ENCODE results near the gene PAH. TPM values are rescaled to one million over a fixed set of nuclear protein-coding genes. Genes with fewer than 3 reads are reported as not detected.

PAH gene
- total and polyA plus RNA-seq, 2 of the 13 experiments (the other 11 are each of a cell fraction or from before 2014, with no cell fraction given): 192 to 451 TPM

- H3K27me3 ChIP-seq (ENCODE audit: control insufficient read depth in 1 of 2, insufficient read depth in 2 of 2, low read length in 2 of 2): no peaks in the 10 kb centered on the region
- no peak overlapping the region for H3K4me3 ChIP-seq (replicated peaks in 1 of 3; ENCODE audit: insufficient read depth in 1 of 3, low read depth in 2 of 3, low read length in 3 of 3)
- FAIRE-seq (no peak), DNase-seq (ENCODE audit: low spot score) (no peak), ATAC-seq (peak; percentile 89)
- no peaks in the 10 kb centered on the region for H3K9me3 ChIP-seq (ENCODE audit: low read length)
- intact Hi-C loops (cut with micrococcal nuclease; ENCODE audit: unreplicated experiment) (no loop called here), in situ Hi-C loops (cut with HindIII; ENCODE audit: extremely low pct_ligation_motif_present, low pct_unique_long_range_greater_than_20kb) (no loop called here)
- no peak overlapping the region for H2AFZ ChIP-seq (ENCODE audit: low read length)
- 55% methylated on average over 10 of the region's 10 CpGs for WGBS (ENCODE audit: low lambda C conversion rate)
- H3K4me1 ChIP-seq (ENCODE audit: insufficient read depth, low read length): peaks cover 16% of the 10 kb centered on the region
- ChIA-PET POLR2A (no interaction called here), CTCF (ENCODE audit: low intra/inter-chr PET ratio, low total read pairs) (no interaction called here)
- H3K9ac ChIP-seq (ENCODE audit: insufficient read depth, low read depth, low read length): no peak overlapping the region
- H4K20me1 ChIP-seq (ENCODE audit: insufficient read depth, low read length): no peaks in the 10 kb centered on the region
- no peak overlapping the region for H3K27ac ChIP-seq (ENCODE audit: extremely low read length, insufficient read depth, low read length)
- peak overlapping the region; percentile 47; the same call in 1 of the 2 replicates for H3K4me2 ChIP-seq (ENCODE audit: low read depth, low read length)
- no TSS peak for BruUV-seq (replicated peaks)
- no peaks in the 10 kb centered on the region for H3K79me2 ChIP-seq (ENCODE audit: insufficient read depth, low read length)
- peaks cover 0 to 1% of the 10 kb centered on the region in 2 experiments; a peak in 1 of 5 replicates for H3K36me3 ChIP-seq (replicated peaks in 1 of 2; ENCODE audit: control insufficient read depth in 1 of 2, insufficient read depth in 2 of 2, low read length in 2 of 2)
- no peak for TF ChIP-seq U2AF1 (optimal IDR thresholded peaks at IDR 0.05; ENCODE audit: low read depth, low read length)
- no peak for TF ChIP-seq HNRNPH1 (optimal IDR thresholded peaks at IDR 0.05; ENCODE audit: low read depth, low read length)
- no peak for TF ChIP-seq TOE1 (CRISPR knock-in tag; IDR thresholded peaks at IDR 0.05)
- TF ChIP-seq TGIF2 (CRISPR knock-in tag; IDR thresholded peaks at IDR 0.05): peak; percentile 37; the same call in 1 of the 2 replicates
- TF ChIP-seq NR2F6 (IDR thresholded peaks at IDR 0.05): no peak
- TF ChIP-seq NR2F6 (CRISPR knock-in tag; IDR thresholded peaks at IDR 0.05): no peak
- TF ChIP-seq ZNF75D (CRISPR knock-in tag; IDR thresholded peaks at IDR 0.05; ENCODE audit: borderline replicate concordance): 0 out of 2 replicates have a peak, but pooled peaks have one; percentile 47
- TF ChIP-seq MAF1 (CRISPR knock-in tag; IDR thresholded peaks at IDR 0.05; ENCODE audit: borderline replicate concordance): no peak
- no peak for TF ChIP-seq ERF (CRISPR knock-in tag; IDR thresholded peaks at IDR 0.05)
- no peak for TF ChIP-seq HNRNPUL1 (IDR thresholded peaks at IDR 0.05; ENCODE audit: low read depth, low read length)
- TF ChIP-seq ZNF652 (CRISPR knock-in tag; IDR thresholded peaks at IDR 0.05; ENCODE audit: borderline replicate concordance, low read depth): no peak
- no peak for TF ChIP-seq ZNF781 (CRISPR knock-in tag; IDR thresholded peaks at IDR 0.05; ENCODE audit: borderline replicate concordance, not compliant biosample characterization)
- TF ChIP-seq, protein P1, sequence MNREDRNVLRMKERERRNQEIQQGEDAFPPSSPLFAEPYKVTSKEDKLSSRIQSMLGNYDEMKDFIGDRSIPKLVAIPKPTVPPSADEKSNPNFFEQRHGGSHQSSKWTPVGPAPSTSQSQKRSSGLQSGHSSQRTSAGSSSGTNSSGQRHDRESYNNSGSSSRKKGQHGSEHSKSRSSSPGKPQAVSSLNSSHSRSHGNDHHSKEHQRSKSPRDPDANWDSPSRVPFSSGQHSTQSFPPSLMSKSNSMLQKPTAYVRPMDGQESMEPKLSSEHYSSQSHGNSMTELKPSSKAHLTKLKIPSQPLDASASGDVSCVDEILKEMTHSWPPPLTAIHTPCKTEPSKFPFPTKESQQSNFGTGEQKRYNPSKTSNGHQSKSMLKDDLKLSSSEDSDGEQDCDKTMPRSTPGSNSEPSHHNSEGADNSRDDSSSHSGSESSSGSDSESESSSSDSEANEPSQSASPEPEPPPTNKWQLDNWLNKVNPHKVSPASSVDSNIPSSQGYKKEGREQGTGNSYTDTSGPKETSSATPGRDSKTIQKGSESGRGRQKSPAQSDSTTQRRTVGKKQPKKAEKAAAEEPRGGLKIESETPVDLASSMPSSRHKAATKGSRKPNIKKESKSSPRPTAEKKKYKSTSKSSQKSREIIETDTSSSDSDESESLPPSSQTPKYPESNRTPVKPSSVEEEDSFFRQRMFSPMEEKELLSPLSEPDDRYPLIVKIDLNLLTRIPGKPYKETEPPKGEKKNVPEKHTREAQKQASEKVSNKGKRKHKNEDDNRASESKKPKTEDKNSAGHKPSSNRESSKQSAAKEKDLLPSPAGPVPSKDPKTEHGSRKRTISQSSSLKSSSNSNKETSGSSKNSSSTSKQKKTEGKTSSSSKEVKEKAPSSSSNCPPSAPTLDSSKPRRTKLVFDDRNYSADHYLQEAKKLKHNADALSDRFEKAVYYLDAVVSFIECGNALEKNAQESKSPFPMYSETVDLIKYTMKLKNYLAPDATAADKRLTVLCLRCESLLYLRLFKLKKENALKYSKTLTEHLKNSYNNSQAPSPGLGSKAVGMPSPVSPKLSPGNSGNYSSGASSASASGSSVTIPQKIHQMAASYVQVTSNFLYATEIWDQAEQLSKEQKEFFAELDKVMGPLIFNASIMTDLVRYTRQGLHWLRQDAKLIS (CRISPR knock-in tag; IDR thresholded peaks at IDR 0.05): no peak
- no peak for TF ChIP-seq LCORL (IDR thresholded peaks at IDR 0.05)
- no peak for TF ChIP-seq LCORL (CRISPR knock-in tag; IDR thresholded peaks at IDR 0.05)
- TF ChIP-seq ZSCAN21 (CRISPR knock-in tag; IDR thresholded peaks at IDR 0.05; ENCODE audit: borderline replicate concordance): no peak
- TF ChIP-seq ZSCAN25 (CRISPR knock-in tag; IDR thresholded peaks at IDR 0.05): no peak
- no peak for TF ChIP-seq SP2 (CRISPR knock-in tag; IDR thresholded peaks at IDR 0.05)
- no peak for TF ChIP-seq ZNF660 (CRISPR knock-in tag; IDR thresholded peaks at IDR 0.05; ENCODE audit: borderline replicate concordance, low read depth)
- TF ChIP-seq POLR2G (IDR thresholded peaks at IDR 0.05; ENCODE audit: low read depth, low read length): peak; percentile 22; the same call in 1 of the 2 replicates
- no peak for TF ChIP-seq ZBTB7A (CRISPR knock-in tag; IDR thresholded peaks at IDR 0.05)
- TF ChIP-seq RXRB (CRISPR knock-in tag; IDR thresholded peaks at IDR 0.05; ENCODE audit: borderline replicate concordance): no peak
- TF ChIP-seq CBFB (CRISPR knock-in tag; IDR thresholded peaks at IDR 0.05): no peak
These were observed 83.2 kb downstream of the PAH start for GRCh38 chr12:102833687-102834441.

All from HepG2 (cell line).